ENCODE data around the gene PPP1R12A. TPM values are rescaled to one million over a fixed set of nuclear protein-coding genes. Genes with fewer than 3 reads are reported as not detected.
A peak's percentile ranks its signal among the peaks of the same experiment; 100 is the strongest.

The PPP1R12A gene
- total and polyA plus RNA-seq, 7 experiments from 2014 or later = 72.7 to 111 (median 99.3) TPM

DNA sequence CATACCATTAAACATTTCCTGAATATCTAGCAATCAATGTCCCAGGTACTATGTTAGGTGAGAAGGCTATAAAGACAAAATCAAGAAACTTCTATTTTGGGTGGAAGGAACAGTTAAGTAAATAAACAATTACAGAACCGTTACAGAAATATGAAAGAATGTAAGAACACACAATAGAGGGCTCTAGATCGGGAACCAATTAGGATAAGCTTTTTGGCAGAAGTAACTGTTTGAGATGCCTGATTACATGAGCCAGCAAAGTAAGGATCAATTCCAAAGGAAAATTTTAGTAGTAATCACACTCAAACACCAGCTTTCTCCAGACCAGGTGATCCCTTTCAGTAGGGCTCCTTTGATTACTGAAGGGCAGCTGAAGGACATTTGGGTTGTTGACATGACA is 33.9 kb downstream of the PPP1R12A start:
- no peaks in the 10 kb centered on the region for H3K36me3 ChIP-seq (ENCODE audit: control insufficient read depth in 2 of 3, insufficient read depth in 3 of 3, low read length in 3 of 3)
- peaks cover 0 to 3% (median 0%) of the 10 kb centered on the region in 11 donors for H3K9me3 Mint-ChIP-seq
- peaks cover 0 to 17% (median 2%) of the 10 kb centered on the region in 5 donors for H3K36me3 Mint-ChIP-seq
- no peak overlapping the region for H3K4me3 ChIP-seq (ENCODE audit: low read length)
- ATAC-seq = no peak
- no peaks in the 10 kb centered on the region for H3K27me3 ChIP-seq (ENCODE audit: control insufficient read depth in 2 of 2, insufficient read depth in 2 of 2, low read length in 2 of 2)
- no peak overlapping the region for H3K27ac Mint-ChIP-seq
- ChIA-PET POLR2A (no interaction called here), CTCF (no interaction called here)
- no peak for DNase-seq
- H3K4me3 Mint-ChIP-seq = peak overlapping the region in 1 of 10 donors; percentile 15
- H3K4me1 ChIP-seq (ENCODE audit: control insufficient read depth in 2 of 2, insufficient read depth in 2 of 2, low read length in 2 of 2) = peaks cover 0 to 5% of the 10 kb centered on the region in 2 donors
- intact Hi-C loops (cut with micrococcal nuclease) = loop anchor here in 1 of 2 donors (1.0 to 2.0 kb wide), 2 partner anchors 8 to 14 kb away; no protein-coding TSS in a partner anchor
- no peaks in the 10 kb centered on the region for H3K9me3 ChIP-seq (ENCODE audit: control insufficient read depth in 2 of 3, low read length in 3 of 3)
- H3K27ac ChIP-seq (ENCODE audit: low read depth, low read length) = no peak overlapping the region
- H3K4me1 Mint-ChIP-seq = peaks cover 25 to 95% (median 82%) of the 10 kb centered on the region in 7 donors
- no peaks in the 10 kb centered on the region for H3K27me3 Mint-ChIP-seq

DNA sequence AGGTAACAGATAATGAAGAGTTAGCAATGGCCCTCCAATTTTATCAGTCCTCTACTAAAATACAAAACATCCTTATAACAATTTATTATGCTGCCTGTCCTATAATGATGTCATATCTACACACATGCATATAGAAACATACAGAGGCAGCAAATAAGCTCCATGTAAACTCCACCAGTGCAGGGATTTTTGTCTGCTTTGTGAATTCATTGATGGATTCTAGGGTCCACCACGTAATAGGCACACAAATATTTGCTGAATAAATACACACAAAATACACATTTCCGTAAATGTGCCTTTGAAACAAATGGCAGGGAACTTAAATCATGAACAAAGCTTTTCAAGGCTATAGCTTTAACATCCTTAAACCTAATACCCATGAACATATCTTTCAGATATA is 34.7 kb downstream of the PPP1R12A start:
- Histone ChIP-seq H3K4me1 (ENCODE audit: control insufficient read depth in 2 of 2, insufficient read depth in 2 of 2, low read length in 2 of 2) (peaks cover 0 to 11% of the 10 kb centered on the region in 2 donors), H3K9me3 (ENCODE audit: control insufficient read depth in 2 of 3, low read length in 3 of 3) (no peaks in the 10 kb centered on the region), H3K27me3 (ENCODE audit: control insufficient read depth in 2 of 2, insufficient read depth in 2 of 2, low read length in 2 of 2) (no peaks in the 10 kb centered on the region), H3K4me3 (ENCODE audit: low read length) (no peak overlapping the region), H3K36me3 (ENCODE audit: control insufficient read depth in 2 of 3, insufficient read depth in 3 of 3, low read length in 3 of 3) (no peaks in the 10 kb centered on the region), H3K27ac (ENCODE audit: low read depth, low read length) (no peak overlapping the region)
- H3K36me3 Mint-ChIP-seq = peaks cover 0 to 17% (median 2%) of the 10 kb centered on the region in 5 donors
- no peaks in the 10 kb centered on the region for H3K27me3 Mint-ChIP-seq
- no peak for DNase-seq
- no peak overlapping the region for H3K4me3 Mint-ChIP-seq
- ChIA-PET POLR2A (no interaction called here), CTCF (no interaction called here)
- peaks cover 25 to 96% (median 85%) of the 10 kb centered on the region in 7 donors for H3K4me1 Mint-ChIP-seq
- intact Hi-C loops (cut with micrococcal nuclease) = loop anchor here in 1 of 2 donors (2.0 kb wide), 1 partner anchor 15 kb away; no protein-coding TSS in a partner anchor
- no peak for ATAC-seq
- peaks cover 0 to 3% (median 0%) of the 10 kb centered on the region in 11 donors for H3K9me3 Mint-ChIP-seq
- H3K27ac Mint-ChIP-seq = no peak overlapping the region

DNA sequence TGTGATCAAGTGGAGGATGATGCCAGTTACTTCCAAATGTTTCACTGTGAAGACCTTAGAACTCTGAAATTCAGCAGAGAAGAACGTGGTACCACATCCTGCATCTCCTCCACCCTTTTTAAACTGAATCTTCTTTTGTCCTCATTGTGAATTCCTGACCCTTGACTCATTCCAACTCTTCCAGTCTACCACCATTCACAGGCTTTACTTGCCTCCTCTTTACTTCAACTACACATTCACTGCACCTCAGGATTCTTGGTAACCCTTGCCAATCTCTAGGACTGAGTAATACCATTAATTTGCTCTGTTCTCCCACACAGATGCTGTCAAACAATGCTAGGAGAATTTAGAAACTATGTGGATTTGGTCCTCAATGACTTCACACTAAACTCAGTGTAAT is 37.3 kb downstream of the PPP1R12A start:
- H3K27me3 ChIP-seq (ENCODE audit: control insufficient read depth in 2 of 2, insufficient read depth in 2 of 2, low read length in 2 of 2) = no peaks in the 10 kb centered on the region
- no peaks in the 10 kb centered on the region for H3K9me3 ChIP-seq (ENCODE audit: control insufficient read depth in 2 of 3, low read length in 3 of 3)
- H3K9me3 Mint-ChIP-seq = peaks cover 0 to 3% (median 0%) of the 10 kb centered on the region in 11 donors
- no peak overlapping the region for H3K4me3 ChIP-seq (ENCODE audit: low read length)
- H3K4me1 ChIP-seq (ENCODE audit: control insufficient read depth in 2 of 2, insufficient read depth in 2 of 2, low read length in 2 of 2) = peaks cover 3 to 11% of the 10 kb centered on the region in 2 donors
- H3K27ac ChIP-seq (ENCODE audit: low read depth, low read length) = no peak overlapping the region
- no peaks in the 10 kb centered on the region for H3K36me3 ChIP-seq (ENCODE audit: control insufficient read depth in 2 of 3, insufficient read depth in 3 of 3, low read length in 3 of 3)
- ATAC-seq (no peak), DNase-seq (no peak)
- intact Hi-C loops (cut with micrococcal nuclease) = no loop called here
- H3K4me3 Mint-ChIP-seq = peak overlapping the region in 3 of 10 donors; percentile 21 to 66 (median 39)
- peak overlapping the region in 3 of 9 donors; percentile 16 to 41 (median 25) for H3K27ac Mint-ChIP-seq
- H3K27me3 Mint-ChIP-seq = no peaks in the 10 kb centered on the region
- ChIA-PET POLR2A (no interaction called here), CTCF (no interaction called here)
- peaks cover 23 to 91% (median 83%) of the 10 kb centered on the region in 7 donors for H3K4me1 Mint-ChIP-seq
- peaks cover 0 to 25% (median 5%) of the 10 kb centered on the region in 5 donors for H3K36me3 Mint-ChIP-seq

DNA sequence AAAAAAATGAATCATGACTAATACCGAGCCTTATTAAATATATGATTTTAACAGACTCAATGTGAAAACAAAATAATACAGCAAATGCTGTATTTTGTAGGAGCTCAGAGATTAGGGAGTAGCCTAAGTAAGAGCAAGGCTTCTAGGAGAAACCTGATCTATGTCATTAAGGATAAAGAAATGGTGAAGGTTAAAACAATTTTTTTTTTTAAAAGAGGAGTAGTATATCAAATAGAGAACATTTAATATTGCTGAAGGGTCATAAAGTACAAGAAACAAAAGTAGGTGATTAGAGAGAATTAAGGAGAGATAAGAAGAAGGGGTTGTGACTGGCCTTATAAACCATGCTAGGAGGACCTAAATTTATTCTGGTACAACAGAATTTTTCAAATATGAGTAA is 39.1 kb downstream of the PPP1R12A start:
- peaks cover 0 to 36% (median 9%) of the 10 kb centered on the region in 5 donors for H3K36me3 Mint-ChIP-seq
- H3K27ac ChIP-seq (ENCODE audit: low read depth, low read length) = peak overlapping the region; percentile 8
- no peak overlapping the region for H3K4me3 Mint-ChIP-seq
- ATAC-seq (no peak), DNase-seq (no peak)
- peaks cover 3 to 11% of the 10 kb centered on the region in 2 donors for H3K4me1 ChIP-seq (ENCODE audit: control insufficient read depth in 2 of 2, insufficient read depth in 2 of 2, low read length in 2 of 2)
- peaks cover 18 to 92% (median 79%) of the 10 kb centered on the region in 7 donors for H3K4me1 Mint-ChIP-seq
- no peak overlapping the region for H3K4me3 ChIP-seq (ENCODE audit: low read length)
- no peaks in the 10 kb centered on the region for H3K27me3 Mint-ChIP-seq
- H3K9me3 Mint-ChIP-seq = peaks cover 0 to 3% (median 0%) of the 10 kb centered on the region in 11 donors
- POLR2A ChIA-PET = no interaction called here
- intact Hi-C loops (cut with micrococcal nuclease) = no loop called here
- no peaks in the 10 kb centered on the region for H3K27me3 ChIP-seq (ENCODE audit: control insufficient read depth in 2 of 2, insufficient read depth in 2 of 2, low read length in 2 of 2)
- H3K36me3 ChIP-seq (ENCODE audit: control insufficient read depth in 2 of 3, insufficient read depth in 3 of 3, low read length in 3 of 3) = no peaks in the 10 kb centered on the region
- H3K27ac Mint-ChIP-seq = no peak overlapping the region
- CTCF ChIA-PET = no interaction called here
- H3K9me3 ChIP-seq (ENCODE audit: control insufficient read depth in 2 of 3, low read length in 3 of 3) = no peaks in the 10 kb centered on the region

DNA sequence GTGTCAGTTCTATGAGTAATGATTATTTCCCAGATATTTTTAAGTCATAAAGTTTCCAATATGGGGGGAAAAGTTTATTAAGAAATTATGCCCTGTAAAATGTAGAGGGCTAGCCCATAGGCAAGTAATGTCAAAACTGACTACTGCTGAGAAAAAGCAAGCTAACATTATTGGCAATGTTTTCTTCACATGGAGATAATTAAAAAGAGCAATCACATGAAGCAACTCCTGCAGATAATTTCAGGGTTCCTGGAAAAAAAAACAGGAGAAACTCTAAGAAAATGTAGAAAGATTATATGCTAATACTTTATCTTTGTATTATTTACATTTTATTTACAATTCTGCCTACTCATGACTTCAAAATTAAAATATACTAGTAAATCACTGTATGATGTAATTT is 39.8 kb downstream of the PPP1R12A start:
- Mint-ChIP-seq H3K27me3 (no peaks in the 10 kb centered on the region), H3K9me3 (peaks cover 0 to 3% (median 0%) of the 10 kb centered on the region in 11 donors), H3K36me3 (peaks cover 0 to 31% (median 9%) of the 10 kb centered on the region in 5 donors), H3K27ac (peak overlapping the region in 1 of 9 donors; percentile 43), H3K4me1 (peaks cover 18 to 92% (median 79%) of the 10 kb centered on the region in 7 donors), H3K4me3 (peak overlapping the region in 1 of 10 donors; percentile 18)
- ATAC-seq (no peak), DNase-seq (no peak)
- peaks cover 3 to 11% of the 10 kb centered on the region in 2 donors for H3K4me1 ChIP-seq (ENCODE audit: control insufficient read depth in 2 of 2, insufficient read depth in 2 of 2, low read length in 2 of 2)
- ChIA-PET CTCF (no interaction called here), POLR2A (no interaction called here)
- intact Hi-C loops (cut with micrococcal nuclease) = no loop called here
- H3K27ac ChIP-seq (ENCODE audit: low read depth, low read length) = no peak overlapping the region
- H3K27me3 ChIP-seq (ENCODE audit: control insufficient read depth in 2 of 2, insufficient read depth in 2 of 2, low read length in 2 of 2) = no peaks in the 10 kb centered on the region
- no peaks in the 10 kb centered on the region for H3K36me3 ChIP-seq (ENCODE audit: control insufficient read depth in 2 of 3, insufficient read depth in 3 of 3, low read length in 3 of 3)
- no peaks in the 10 kb centered on the region for H3K9me3 ChIP-seq (ENCODE audit: control insufficient read depth in 2 of 3, low read length in 3 of 3)
- H3K4me3 ChIP-seq (ENCODE audit: low read length) = no peak overlapping the region

DNA sequence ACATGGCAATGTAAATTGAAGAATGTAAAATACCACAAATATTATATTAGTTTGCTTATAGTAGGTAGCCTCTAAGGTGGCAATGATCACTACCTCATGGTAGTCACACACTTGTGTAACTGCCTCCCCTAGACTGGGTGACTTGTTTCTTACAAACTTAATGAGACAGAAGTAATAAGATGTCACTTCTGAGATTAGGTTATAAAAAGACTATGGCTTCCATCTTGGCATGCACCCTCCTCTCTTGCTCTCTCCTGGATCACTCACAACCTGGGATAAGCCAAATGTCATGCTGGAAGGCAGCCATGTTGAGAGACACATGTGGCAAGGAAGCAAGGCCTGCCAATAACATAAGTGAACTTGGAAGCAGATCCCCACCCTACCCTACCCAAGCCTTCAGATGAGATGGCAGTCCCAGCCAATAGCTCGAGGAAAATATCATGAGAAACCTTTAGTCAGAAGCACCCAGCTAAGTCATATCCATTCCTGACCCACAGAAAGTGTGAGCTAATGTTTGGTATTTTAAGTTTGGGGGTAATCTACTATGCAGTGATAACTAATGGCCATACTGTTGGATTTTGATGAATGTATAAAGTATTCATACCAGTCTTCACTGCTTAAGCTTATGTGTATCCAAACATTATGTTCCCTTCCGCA is 43.3 kb downstream of the PPP1R12A start:
- peaks cover 17 to 93% (median 82%) of the 10 kb centered on the region in 7 donors for H3K4me1 Mint-ChIP-seq
- Histone ChIP-seq H3K27me3 (ENCODE audit: control insufficient read depth in 2 of 2, insufficient read depth in 2 of 2, low read length in 2 of 2) (no peaks in the 10 kb centered on the region), H3K4me3 (ENCODE audit: low read length) (no peak overlapping the region), H3K9me3 (ENCODE audit: control insufficient read depth in 2 of 3, low read length in 3 of 3) (no peaks in the 10 kb centered on the region), H3K27ac (ENCODE audit: low read depth, low read length) (no peak overlapping the region), H3K36me3 (ENCODE audit: control insufficient read depth in 2 of 3, insufficient read depth in 3 of 3, low read length in 3 of 3) (no peaks in the 10 kb centered on the region), H3K4me1 (ENCODE audit: control insufficient read depth in 2 of 2, insufficient read depth in 2 of 2, low read length in 2 of 2) (peaks cover 10 to 11% of the 10 kb centered on the region in 2 donors)
- DNase-seq = no peak
- H3K4me3 Mint-ChIP-seq = peak overlapping the region in 1 of 10 donors; percentile 3
- H3K36me3 Mint-ChIP-seq = peaks cover 0 to 26% (median 4%) of the 10 kb centered on the region in 5 donors
- no peak for ATAC-seq
- CTCF ChIA-PET = no interaction called here
- POLR2A ChIA-PET = interaction anchor here (0.7 kb wide), 1 partner anchor 16 kb away, joined by 3 read pairs; no protein-coding TSS in a partner anchor
- H3K27me3 Mint-ChIP-seq = no peaks in the 10 kb centered on the region
- peak overlapping the region in 1 of 9 donors; percentile 79 for H3K27ac Mint-ChIP-seq
- intact Hi-C loops (cut with micrococcal nuclease) = no loop called here
- peaks cover 0 to 2% (median 0%) of the 10 kb centered on the region in 11 donors for H3K9me3 Mint-ChIP-seq
